ENCODE data around the gene DTX3L.

Gene DTX3L

DNA sequence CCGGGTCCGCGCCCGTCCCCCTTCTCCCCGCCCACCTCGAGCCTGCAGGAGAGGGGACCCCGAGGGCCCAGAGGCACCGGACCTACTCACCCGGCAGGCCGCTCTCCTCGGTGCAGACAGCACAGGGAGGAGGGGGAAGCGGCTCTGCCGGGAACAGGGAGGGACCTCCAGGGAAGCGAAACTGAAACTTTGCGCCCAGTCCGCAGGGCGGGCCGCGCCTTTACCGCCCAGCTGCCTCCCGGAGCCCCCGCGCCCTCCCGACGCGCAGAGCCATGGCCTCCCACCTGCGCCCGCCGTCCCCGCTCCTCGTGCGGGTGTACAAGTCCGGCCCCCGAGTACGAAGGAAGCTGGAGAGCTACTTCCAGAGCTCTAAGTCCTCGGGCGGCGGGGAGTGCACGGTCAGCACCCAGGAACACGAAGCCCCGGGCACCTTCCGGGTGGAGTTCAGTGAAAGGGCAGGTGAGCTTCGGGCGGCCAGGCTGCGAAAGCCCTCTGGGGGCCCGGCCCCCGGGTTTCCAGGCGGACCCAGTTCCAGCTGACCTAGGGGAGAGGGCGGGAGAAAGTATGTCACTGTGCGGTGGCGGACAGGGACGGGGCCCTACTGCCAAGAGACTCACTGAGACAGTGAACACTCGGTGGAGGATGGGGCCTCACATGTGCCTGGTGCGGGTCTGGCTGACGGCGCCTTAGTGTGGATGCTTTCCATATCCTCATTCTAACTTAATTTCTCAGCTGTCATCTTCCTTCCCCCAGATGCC is at the start of gene DTX3L, which contains the start of gene PARP9:
TSS of gene DTX3L (plus strand) at position 184 of the 758 bp plus-strand sequence. CDS start at position 273, 89 bp downstream.
TSS of gene PARP9 (minus strand) at position 146 of the 758 bp plus-strand sequence. CDS start 4,680 bp downstream, outside the sequence.
- Histone ChIP-seq H3K36me3 (ENCODE audit: insufficient read depth, low read length) (peaks cover 43% of the 10 kb centered on the region), H3K27ac (ENCODE audit: low read depth, low read length) (peak within 1 kb of the TSS; percentile 82), H2AFZ (ENCODE audit: low read length, unreplicated experiment) (peak within 1 kb of the TSS; percentile 51), H3K4me1 (ENCODE audit: control insufficient read depth, insufficient read depth, low read length, unreplicated experiment) (peaks cover 50% of the 10 kb centered on the region), H3K4me3 (ENCODE audit: low read depth, low read length) (peak within 1 kb of the TSS; percentile 83), H3K79me2 (ENCODE audit: control insufficient read depth, insufficient read depth, low read length, unreplicated experiment) (peaks cover 91% of the 10 kb centered on the region), H3K27me3 (ENCODE audit: insufficient read depth, low read length) (no peaks in the 10 kb centered on the region)

DNA sequence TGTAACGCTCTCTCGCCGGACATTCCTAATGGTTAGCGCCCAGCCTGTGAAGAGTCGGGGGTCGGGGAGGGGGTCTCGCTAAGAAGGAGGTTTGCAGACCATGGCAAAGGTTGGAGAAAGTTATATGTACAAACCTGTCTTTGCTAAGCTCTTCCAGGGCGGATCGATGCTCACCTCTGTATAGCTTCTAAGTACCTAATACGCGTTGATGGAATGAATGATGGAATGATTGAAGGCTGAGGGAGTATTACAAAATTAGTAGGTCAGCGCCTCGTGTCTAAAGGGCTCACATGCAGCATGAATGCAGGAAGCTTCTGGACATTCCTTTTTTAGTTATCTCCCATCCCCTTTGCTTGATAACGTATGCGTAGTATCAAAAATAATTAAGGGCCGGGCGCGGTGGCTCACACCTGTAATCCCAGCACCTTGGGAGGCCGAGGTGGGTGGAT is 49.1 kb upstream of the DTX3L start:
- H3K27ac ChIP-seq (ENCODE audit: low read depth, low read length) = no peak overlapping the region; the same call in 1 of the 2 replicates
- peaks cover 25% of the 10 kb centered on the region for H3K4me1 ChIP-seq (ENCODE audit: control insufficient read depth, insufficient read depth, low read length, unreplicated experiment)
- peaks cover 42% of the 10 kb centered on the region for H3K79me2 ChIP-seq (ENCODE audit: control insufficient read depth, insufficient read depth, low read length, unreplicated experiment)
- no peaks in the 10 kb centered on the region for H3K27me3 ChIP-seq (ENCODE audit: insufficient read depth, low read length)
- H3K36me3 ChIP-seq (ENCODE audit: insufficient read depth, low read length) = no peaks in the 10 kb centered on the region
- H2AFZ ChIP-seq (ENCODE audit: low read length, unreplicated experiment) = peak overlapping the region; percentile 53
- H3K4me3 ChIP-seq (ENCODE audit: low read depth, low read length) = peak overlapping the region; percentile 84

DNA sequence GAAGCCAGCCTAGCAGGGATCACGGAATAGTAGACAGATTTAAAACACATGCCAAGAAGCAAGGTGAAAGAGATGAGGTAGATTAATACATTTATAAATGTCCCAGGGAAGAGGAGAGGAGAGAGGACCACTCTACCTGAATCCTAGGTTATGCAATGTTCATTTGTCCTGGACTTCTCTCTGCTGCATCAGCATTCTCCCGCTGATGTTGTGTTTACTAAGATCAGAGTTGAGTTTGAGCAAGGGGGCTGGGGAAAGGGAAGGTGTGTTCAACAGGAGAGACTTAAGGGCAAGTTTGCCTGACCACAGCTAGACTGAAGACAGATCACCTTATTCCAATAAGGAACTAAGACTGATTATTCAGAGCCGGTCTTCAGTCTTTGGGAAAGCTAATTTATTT is 48.3 kb upstream of the DTX3L start:
- peaks cover 26% of the 10 kb centered on the region for H3K4me1 ChIP-seq (ENCODE audit: control insufficient read depth, insufficient read depth, low read length, unreplicated experiment)
- H3K79me2 ChIP-seq (ENCODE audit: control insufficient read depth, insufficient read depth, low read length, unreplicated experiment) = peaks cover 33% of the 10 kb centered on the region
- no peak overlapping the region for H3K4me3 ChIP-seq (ENCODE audit: low read depth, low read length)
- H2AFZ ChIP-seq (ENCODE audit: low read length, unreplicated experiment) = no peak overlapping the region
- no peak overlapping the region for H3K27ac ChIP-seq (ENCODE audit: low read depth, low read length)
- H3K27me3 ChIP-seq (ENCODE audit: insufficient read depth, low read length) = no peaks in the 10 kb centered on the region
- H3K36me3 ChIP-seq (ENCODE audit: insufficient read depth, low read length) = no peaks in the 10 kb centered on the region

DNA sequence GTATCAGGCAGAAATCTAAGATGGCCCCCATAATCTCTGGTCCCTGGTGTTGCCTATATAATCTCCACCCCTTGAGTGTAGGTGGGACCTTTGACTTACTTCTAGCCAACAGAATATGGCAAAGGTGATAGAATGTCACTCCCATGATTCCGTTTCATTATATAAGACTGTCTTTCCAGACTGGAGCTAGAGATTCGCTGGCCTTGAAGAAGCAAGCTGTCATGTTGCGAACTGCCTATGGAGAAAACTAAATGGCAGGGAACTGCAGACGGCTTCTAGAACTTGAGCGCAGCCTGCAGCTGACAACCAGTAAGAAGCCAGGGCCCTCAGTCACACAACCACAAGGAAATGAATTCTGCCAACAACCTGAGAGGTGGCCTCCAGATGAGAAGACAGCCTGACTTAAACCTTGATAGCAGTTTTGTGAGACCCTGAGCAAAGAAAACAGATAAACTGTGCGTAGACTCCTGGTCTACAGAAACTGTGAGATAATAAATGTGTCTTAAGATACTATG is 47.2 kb upstream of the DTX3L start:
- Histone ChIP-seq H3K4me3 (ENCODE audit: low read depth, low read length) (no peak overlapping the region), H3K36me3 (ENCODE audit: insufficient read depth, low read length) (no peaks in the 10 kb centered on the region), H3K27ac (ENCODE audit: low read depth, low read length) (no peak overlapping the region), H3K27me3 (ENCODE audit: insufficient read depth, low read length) (no peaks in the 10 kb centered on the region), H3K79me2 (ENCODE audit: control insufficient read depth, insufficient read depth, low read length, unreplicated experiment) (peaks cover 23% of the 10 kb centered on the region), H3K4me1 (ENCODE audit: control insufficient read depth, insufficient read depth, low read length, unreplicated experiment) (peaks cover 16% of the 10 kb centered on the region), H2AFZ (ENCODE audit: low read length, unreplicated experiment) (no peak overlapping the region)

DNA sequence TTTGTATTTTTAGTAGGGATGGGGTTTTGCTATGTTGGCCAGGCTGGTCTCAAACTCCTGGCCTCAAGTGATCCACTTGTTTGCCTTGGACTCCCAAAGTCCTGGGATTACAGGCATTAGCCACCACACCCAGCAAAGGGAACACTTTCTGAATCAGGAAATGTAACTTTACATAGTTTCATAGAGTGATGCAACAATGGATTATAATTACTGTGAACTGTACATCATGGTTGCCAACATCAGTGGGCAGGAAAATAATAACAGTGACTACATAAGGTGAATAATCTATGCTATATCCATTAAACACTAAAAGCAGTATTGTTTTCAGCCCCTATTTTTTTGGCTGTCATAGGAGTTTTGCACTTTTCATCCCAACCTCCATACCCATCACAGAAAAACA is 44.4 kb upstream of the DTX3L start:
- Histone ChIP-seq H3K27me3 (ENCODE audit: insufficient read depth, low read length) (no peaks in the 10 kb centered on the region), H2AFZ (ENCODE audit: low read length, unreplicated experiment) (no peak overlapping the region), H3K4me1 (ENCODE audit: control insufficient read depth, insufficient read depth, low read length, unreplicated experiment) (peaks cover 5% of the 10 kb centered on the region), H3K36me3 (ENCODE audit: insufficient read depth, low read length) (no peaks in the 10 kb centered on the region), H3K79me2 (ENCODE audit: control insufficient read depth, insufficient read depth, low read length, unreplicated experiment) (no peaks in the 10 kb centered on the region), H3K27ac (ENCODE audit: low read depth, low read length) (peak overlapping the region; percentile 12), H3K4me3 (ENCODE audit: low read depth, low read length) (no peak overlapping the region)

DNA sequence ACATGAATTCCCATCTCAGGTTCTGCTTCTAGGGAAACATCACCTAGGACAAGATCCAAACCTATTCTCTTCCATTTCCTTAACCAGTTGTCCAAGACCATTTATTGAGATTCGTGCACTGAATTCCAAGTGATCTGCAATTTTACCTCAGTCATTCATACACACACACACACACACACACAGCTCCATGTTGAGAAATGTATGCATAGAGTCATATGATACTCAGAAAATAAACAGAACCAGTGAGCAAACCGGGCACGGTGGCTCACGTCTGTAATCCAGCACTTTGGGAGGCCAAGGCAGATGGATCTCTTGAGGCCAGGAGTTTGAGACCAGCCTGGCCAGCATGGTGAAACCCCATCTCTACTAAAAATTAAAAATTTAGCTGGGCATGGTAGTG is 43.3 kb upstream of the DTX3L start:
- Histone ChIP-seq H3K4me3 (ENCODE audit: low read depth, low read length) (no peak overlapping the region), H2AFZ (ENCODE audit: low read length, unreplicated experiment) (no peak overlapping the region), H3K79me2 (ENCODE audit: control insufficient read depth, insufficient read depth, low read length, unreplicated experiment) (no peaks in the 10 kb centered on the region), H3K4me1 (ENCODE audit: control insufficient read depth, insufficient read depth, low read length, unreplicated experiment) (peaks cover 5% of the 10 kb centered on the region), H3K27ac (ENCODE audit: low read depth, low read length) (no peak overlapping the region), H3K27me3 (ENCODE audit: insufficient read depth, low read length) (no peaks in the 10 kb centered on the region), H3K36me3 (ENCODE audit: insufficient read depth, low read length) (no peaks in the 10 kb centered on the region)

DNA sequence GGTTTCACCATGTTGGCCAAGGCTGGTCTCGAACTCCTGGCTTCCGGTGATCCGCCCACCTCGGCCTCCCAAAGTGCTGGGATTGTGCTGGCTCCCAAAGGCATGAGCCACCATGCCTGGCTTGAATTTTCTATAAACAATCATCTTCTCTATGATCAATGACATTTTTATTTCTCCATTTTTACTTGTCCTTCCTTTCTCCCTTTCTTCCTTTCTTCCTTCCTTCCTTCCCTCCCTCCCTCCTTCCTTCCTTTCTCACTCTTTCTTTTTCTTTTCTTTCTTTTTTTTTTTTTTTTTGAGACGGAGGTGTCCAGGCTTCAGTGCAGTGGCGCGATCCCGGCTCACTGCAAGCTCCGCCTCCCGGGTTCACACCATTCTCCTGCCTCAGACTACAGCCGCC is 40.8 kb upstream of the DTX3L start:
- Histone ChIP-seq H3K36me3 (ENCODE audit: insufficient read depth, low read length) (peaks cover 11% of the 10 kb centered on the region), H3K27ac (ENCODE audit: low read depth, low read length) (no peak overlapping the region), H2AFZ (ENCODE audit: low read length, unreplicated experiment) (no peak overlapping the region), H3K27me3 (ENCODE audit: insufficient read depth, low read length) (no peaks in the 10 kb centered on the region), H3K79me2 (ENCODE audit: control insufficient read depth, insufficient read depth, low read length, unreplicated experiment) (no peaks in the 10 kb centered on the region), H3K4me3 (ENCODE audit: low read depth, low read length) (no peak overlapping the region), H3K4me1 (ENCODE audit: control insufficient read depth, insufficient read depth, low read length, unreplicated experiment) (peaks cover 5% of the 10 kb centered on the region)

DNA sequence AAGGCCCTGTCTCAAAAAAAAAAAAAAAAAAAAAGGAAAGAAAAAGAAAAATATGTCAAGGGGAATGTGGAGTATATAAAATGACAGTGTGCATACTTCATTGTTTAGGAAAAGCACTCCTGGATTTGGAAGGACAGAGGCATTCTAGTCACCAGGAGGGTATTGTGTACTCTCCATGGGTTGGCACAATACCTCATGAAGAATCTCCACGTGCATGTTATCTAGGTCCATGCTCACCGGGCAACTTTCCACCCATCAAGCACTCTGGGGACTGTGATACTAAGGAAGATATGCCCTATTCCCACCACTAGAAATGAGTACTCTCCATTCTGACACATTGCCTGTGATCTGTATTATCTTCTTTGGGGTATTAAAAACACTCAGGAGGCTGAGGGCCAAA is 34.0 kb upstream of the DTX3L start:
- peaks cover 15% of the 10 kb centered on the region for H3K4me1 ChIP-seq (ENCODE audit: control insufficient read depth, insufficient read depth, low read length, unreplicated experiment)
- no peak overlapping the region for H2AFZ ChIP-seq (ENCODE audit: low read length, unreplicated experiment)
- H3K27ac ChIP-seq (ENCODE audit: low read depth, low read length) = no peak overlapping the region
- H3K27me3 ChIP-seq (ENCODE audit: insufficient read depth, low read length) = no peaks in the 10 kb centered on the region
- H3K4me3 ChIP-seq (ENCODE audit: low read depth, low read length) = no peak overlapping the region
- peaks cover 49% of the 10 kb centered on the region for H3K36me3 ChIP-seq (ENCODE audit: insufficient read depth, low read length)
- no peaks in the 10 kb centered on the region for H3K79me2 ChIP-seq (ENCODE audit: control insufficient read depth, insufficient read depth, low read length, unreplicated experiment)

DNA sequence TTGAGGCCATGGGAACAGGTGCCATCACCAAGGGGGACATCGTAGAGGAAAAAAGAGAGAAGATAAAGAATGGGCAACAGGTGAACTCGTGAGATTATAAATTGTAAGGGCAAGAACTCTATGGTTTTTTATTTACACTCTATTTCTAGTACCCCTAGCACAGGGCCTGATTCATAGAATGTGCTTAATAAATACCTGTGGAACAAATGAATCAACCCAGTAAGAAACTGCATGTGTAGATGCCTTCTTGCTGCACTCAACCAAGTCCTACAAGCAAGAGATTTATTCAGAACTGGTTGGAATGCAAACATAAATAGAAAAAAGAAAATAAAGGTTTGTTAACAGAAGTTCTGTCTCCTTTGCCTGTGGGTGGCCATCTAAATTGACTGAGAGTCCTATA is 30.7 kb upstream of the DTX3L start:
- Histone ChIP-seq H3K27me3 (ENCODE audit: insufficient read depth, low read length) (no peaks in the 10 kb centered on the region), H3K36me3 (ENCODE audit: insufficient read depth, low read length) (peaks cover 60% of the 10 kb centered on the region), H3K4me3 (ENCODE audit: low read depth, low read length) (no peak overlapping the region), H3K27ac (ENCODE audit: low read depth, low read length) (no peak overlapping the region), H3K79me2 (ENCODE audit: control insufficient read depth, insufficient read depth, low read length, unreplicated experiment) (no peaks in the 10 kb centered on the region), H3K4me1 (ENCODE audit: control insufficient read depth, insufficient read depth, low read length, unreplicated experiment) (peaks cover 15% of the 10 kb centered on the region), H2AFZ (ENCODE audit: low read length, unreplicated experiment) (no peak overlapping the region)

DNA sequence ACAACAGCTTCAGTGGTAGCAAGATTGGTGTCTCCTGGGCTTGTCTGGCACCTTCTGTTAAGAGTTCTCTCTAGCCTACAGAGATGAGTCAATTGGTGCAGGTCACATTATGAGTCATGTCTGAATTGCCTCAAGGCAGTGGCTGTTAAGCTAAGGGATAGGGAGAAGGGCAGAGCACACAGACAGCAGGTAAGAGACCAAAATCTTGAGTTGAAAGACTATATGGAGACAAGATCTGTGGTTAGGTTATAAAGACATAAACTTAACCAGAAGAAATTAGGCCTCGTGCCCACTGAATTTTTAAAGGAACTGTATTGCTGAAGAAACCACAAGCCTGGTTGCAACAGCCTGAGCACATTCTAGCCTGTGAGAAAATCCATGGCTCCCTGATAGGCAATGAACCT is 30.2 kb upstream of the DTX3L start:
- Histone ChIP-seq H3K27me3 (ENCODE audit: insufficient read depth, low read length) (no peaks in the 10 kb centered on the region), H3K4me3 (ENCODE audit: low read depth, low read length) (no peak overlapping the region), H3K4me1 (ENCODE audit: control insufficient read depth, insufficient read depth, low read length, unreplicated experiment) (peaks cover 15% of the 10 kb centered on the region), H2AFZ (ENCODE audit: low read length, unreplicated experiment) (no peak overlapping the region), H3K79me2 (ENCODE audit: control insufficient read depth, insufficient read depth, low read length, unreplicated experiment) (no peaks in the 10 kb centered on the region), H3K36me3 (ENCODE audit: insufficient read depth, low read length) (peaks cover 62% of the 10 kb centered on the region), H3K27ac (ENCODE audit: low read depth, low read length) (no peak overlapping the region)
